ENCODE data around the gene PAWR. TPM values are rescaled to one million over a fixed set of nuclear protein-coding genes. Genes with fewer than 3 reads are reported as not detected.

PAWR gene
- total RNA-seq, 1 donor from 2014 or later, result 127 TPM

GRCh38 chr12:79557690-79558315 is 133.0 kb downstream of the PAWR start:
- Mint-ChIP-seq H3K36me3 (ENCODE audit: low read depth) (peaks cover 14% of the 10 kb centered on the region), H3K9me3 (ENCODE audit: low read depth) (peaks cover 6% of the 10 kb centered on the region), H3K27ac (ENCODE audit: unreplicated experiment) (peak overlapping the region; percentile 82), H3K4me3 (ENCODE audit: unreplicated experiment) (no peak overlapping the region), H3K4me1 (ENCODE audit: low read depth) (peaks cover 56% of the 10 kb centered on the region), H3K27me3 (ENCODE audit: low read depth) (no peaks in the 10 kb centered on the region)
- TF ChIP-seq, protein P1, sequence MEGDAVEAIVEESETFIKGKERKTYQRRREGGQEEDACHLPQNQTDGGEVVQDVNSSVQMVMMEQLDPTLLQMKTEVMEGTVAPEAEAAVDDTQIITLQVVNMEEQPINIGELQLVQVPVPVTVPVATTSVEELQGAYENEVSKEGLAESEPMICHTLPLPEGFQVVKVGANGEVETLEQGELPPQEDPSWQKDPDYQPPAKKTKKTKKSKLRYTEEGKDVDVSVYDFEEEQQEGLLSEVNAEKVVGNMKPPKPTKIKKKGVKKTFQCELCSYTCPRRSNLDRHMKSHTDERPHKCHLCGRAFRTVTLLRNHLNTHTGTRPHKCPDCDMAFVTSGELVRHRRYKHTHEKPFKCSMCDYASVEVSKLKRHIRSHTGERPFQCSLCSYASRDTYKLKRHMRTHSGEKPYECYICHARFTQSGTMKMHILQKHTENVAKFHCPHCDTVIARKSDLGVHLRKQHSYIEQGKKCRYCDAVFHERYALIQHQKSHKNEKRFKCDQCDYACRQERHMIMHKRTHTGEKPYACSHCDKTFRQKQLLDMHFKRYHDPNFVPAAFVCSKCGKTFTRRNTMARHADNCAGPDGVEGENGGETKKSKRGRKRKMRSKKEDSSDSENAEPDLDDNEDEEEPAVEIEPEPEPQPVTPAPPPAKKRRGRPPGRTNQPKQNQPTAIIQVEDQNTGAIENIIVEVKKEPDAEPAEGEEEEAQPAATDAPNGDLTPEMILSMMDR (IDR thresholded peaks at IDR 0.05), result no peak
- no peak for DNase-seq (ENCODE audit: low spot score)

DNA sequence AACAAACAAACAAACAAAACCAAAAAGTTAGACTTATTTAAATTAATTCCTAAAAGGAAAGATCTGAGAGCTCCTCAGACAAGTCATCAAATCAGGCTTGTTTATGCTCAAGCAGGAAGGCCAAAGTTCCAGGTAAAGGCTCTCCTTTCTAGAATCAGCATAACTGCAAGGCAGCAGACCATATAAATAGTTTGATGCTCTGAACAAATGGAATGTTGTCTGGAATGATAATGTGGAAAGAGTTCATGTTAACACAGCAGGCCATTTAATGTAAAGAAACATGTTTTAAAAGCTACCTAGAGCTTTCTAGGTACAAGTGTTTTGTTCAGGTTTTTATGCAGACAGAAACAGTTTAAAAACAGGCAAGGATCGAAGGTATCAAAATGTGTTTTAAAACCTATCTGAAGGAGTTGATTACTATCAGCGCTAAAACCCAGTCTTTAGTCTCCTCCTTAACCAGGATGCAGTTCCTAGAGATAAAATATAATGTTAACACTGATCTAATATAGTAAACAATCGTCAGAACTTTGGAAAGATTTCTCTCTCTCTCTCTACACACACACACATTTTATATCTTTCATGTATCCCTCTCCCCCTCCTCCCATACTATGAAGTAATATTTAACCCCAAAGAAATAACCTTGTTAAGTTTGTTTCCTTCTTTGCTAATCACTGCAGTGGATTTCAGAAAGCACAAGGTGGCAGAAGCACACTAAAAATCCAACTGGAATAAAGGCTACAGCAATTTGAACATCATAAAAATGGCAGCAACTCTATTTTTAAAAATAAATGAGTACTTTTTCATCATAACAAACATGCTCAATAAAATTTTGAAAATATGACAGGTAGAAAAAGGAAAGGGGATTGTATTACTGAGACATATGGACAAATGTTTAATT is 135.5 kb downstream of the PAWR start:
- TF ChIP-seq, protein P1 (IDR thresholded peaks at IDR 0.05), result peak; percentile 85
- Mint-ChIP-seq H3K27me3 (ENCODE audit: low read depth) (no peaks in the 10 kb centered on the region), H3K27ac (ENCODE audit: unreplicated experiment) (peak overlapping the region; percentile 60), H3K4me3 (ENCODE audit: unreplicated experiment) (no peak overlapping the region), H3K36me3 (ENCODE audit: low read depth) (peaks cover 10% of the 10 kb centered on the region), H3K4me1 (ENCODE audit: low read depth) (peaks cover 81% of the 10 kb centered on the region), H3K9me3 (ENCODE audit: low read depth) (no peaks in the 10 kb centered on the region)
- no peak for DNase-seq (ENCODE audit: low spot score)

GRCh38 chr12:79553863-79554574 is 136.7 kb downstream of the PAWR start:
- Mint-ChIP-seq H3K4me3 (ENCODE audit: unreplicated experiment) (no peak overlapping the region), H3K4me1 (ENCODE audit: low read depth) (peaks cover 81% of the 10 kb centered on the region), H3K27me3 (ENCODE audit: low read depth) (no peaks in the 10 kb centered on the region), H3K27ac (ENCODE audit: unreplicated experiment) (no peak overlapping the region), H3K36me3 (ENCODE audit: low read depth) (peaks cover 10% of the 10 kb centered on the region), H3K9me3 (ENCODE audit: low read depth) (peaks cover 4% of the 10 kb centered on the region)
- no peak for DNase-seq (ENCODE audit: low spot score)
- TF ChIP-seq, protein P1 (IDR thresholded peaks at IDR 0.05), result no peak

DNA sequence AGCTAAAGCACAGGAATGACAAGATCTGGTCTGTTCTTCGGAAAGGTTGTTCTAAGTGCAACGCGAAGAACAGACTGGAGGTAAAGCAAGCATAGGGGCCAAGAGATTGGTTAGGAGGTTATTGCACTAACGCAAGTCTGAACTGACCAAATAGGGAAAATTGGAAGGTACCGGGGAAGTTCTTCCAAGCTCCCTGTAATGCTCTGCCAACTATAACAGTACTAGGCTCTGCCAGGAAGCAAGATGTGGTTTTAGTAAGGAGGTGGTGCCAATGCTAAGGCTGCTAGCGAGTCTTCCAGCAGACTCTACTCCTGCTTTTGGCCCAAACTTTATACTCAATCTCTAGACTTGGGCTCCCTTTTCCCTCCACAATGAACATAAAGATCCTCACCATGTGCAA is 138.6 kb downstream of the PAWR start:
- peaks cover 81% of the 10 kb centered on the region for H3K4me1 Mint-ChIP-seq (ENCODE audit: low read depth)
- no peak for DNase-seq (ENCODE audit: low spot score)
- peaks cover 8% of the 10 kb centered on the region for H3K36me3 Mint-ChIP-seq (ENCODE audit: low read depth)
- H3K4me3 Mint-ChIP-seq (ENCODE audit: unreplicated experiment), result no peak overlapping the region
- H3K9me3 Mint-ChIP-seq (ENCODE audit: low read depth), result peaks cover 4% of the 10 kb centered on the region
- H3K27ac Mint-ChIP-seq (ENCODE audit: unreplicated experiment), result peak overlapping the region; percentile 65
- TF ChIP-seq, protein P1 (IDR thresholded peaks at IDR 0.05), result no peak
- H3K27me3 Mint-ChIP-seq (ENCODE audit: low read depth), result no peaks in the 10 kb centered on the region

Data from chondrocyte (in vitro differentiated cells).